Measurements from ENCODE around the gene INO80C. TPM values are rescaled to one million over a fixed set of nuclear protein-coding genes. Genes with fewer than 3 reads are reported as not detected.

The INO80C gene
- total RNA-seq, 1 donor from 2014 or later, result 31.6 TPM

DNA sequence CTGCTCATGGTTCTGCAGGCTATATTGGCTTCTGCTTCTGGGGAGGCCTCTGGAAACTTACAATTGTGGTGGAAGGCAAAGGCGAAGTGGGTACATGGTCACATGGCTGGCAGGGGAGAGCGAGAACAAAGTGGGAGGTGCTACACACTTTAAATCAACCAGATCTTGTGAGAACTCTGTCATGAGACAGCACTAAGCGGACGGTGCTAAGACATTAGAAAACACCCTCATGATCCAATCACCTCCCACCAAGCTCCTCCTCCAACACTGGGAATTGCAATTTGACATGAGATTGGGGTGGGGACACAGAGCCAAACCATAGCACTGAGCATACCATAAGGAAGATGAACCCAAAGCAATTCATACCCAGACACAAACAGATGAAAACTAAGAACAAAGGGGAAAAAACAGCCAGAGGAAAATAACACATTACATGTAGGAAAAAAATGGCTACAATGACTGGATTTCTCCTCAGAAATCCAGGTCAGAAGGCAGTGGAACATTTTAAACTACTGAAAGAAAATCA is 31.1 kb upstream of the INO80C start:
- DNase-seq (ENCODE audit: low spot score, unreplicated experiment), result no peak
- Mint-ChIP-seq H3K27me3 (peaks cover 11% of the 10 kb centered on the region), H3K36me3 (ENCODE audit: insufficient read depth) (no peaks in the 10 kb centered on the region), H3K4me3 (ENCODE audit: low read depth) (no peak overlapping the region), H3K4me1 (ENCODE audit: low read depth) (peaks cover 5% of the 10 kb centered on the region), H3K27ac (no peak overlapping the region), H3K9me3 (ENCODE audit: low read depth) (peaks cover 26% of the 10 kb centered on the region)
- TF ChIP-seq, protein P1, sequence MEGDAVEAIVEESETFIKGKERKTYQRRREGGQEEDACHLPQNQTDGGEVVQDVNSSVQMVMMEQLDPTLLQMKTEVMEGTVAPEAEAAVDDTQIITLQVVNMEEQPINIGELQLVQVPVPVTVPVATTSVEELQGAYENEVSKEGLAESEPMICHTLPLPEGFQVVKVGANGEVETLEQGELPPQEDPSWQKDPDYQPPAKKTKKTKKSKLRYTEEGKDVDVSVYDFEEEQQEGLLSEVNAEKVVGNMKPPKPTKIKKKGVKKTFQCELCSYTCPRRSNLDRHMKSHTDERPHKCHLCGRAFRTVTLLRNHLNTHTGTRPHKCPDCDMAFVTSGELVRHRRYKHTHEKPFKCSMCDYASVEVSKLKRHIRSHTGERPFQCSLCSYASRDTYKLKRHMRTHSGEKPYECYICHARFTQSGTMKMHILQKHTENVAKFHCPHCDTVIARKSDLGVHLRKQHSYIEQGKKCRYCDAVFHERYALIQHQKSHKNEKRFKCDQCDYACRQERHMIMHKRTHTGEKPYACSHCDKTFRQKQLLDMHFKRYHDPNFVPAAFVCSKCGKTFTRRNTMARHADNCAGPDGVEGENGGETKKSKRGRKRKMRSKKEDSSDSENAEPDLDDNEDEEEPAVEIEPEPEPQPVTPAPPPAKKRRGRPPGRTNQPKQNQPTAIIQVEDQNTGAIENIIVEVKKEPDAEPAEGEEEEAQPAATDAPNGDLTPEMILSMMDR (IDR thresholded peaks at IDR 0.05; ENCODE audit: unreplicated experiment), result no peak

DNA sequence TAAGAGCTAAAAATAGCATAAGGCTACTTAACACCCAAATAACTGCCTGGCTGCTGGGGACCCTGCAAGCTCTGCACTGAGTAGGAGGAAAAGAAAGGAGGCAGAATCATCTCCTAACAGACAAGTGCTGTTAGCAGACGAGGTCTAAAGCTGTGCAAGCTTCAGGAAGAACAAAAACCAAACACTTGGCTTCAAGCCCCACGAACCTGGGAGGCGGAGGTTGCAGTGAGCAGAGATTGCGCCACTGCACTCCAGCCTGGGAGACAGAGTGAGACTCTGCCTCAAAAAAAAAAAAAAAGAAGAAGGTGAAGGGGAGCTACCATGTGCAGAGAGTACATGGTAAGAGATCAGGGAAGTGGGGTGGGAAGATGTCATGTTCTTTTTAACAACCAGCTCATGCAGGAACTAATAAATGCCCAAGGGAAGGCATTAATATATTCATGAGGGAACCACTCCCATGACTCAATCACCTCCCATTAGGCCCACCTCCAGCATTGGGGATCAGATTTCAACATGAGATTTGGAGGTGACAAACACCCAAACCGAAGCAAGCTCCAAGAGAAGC is 28.8 kb upstream of the INO80C start:
- no peak overlapping the region for H3K27ac Mint-ChIP-seq
- TF ChIP-seq, protein P1 (IDR thresholded peaks at IDR 0.05; ENCODE audit: unreplicated experiment), result no peak
- no peak overlapping the region for H3K4me3 Mint-ChIP-seq (ENCODE audit: low read depth)
- no peaks in the 10 kb centered on the region for H3K36me3 Mint-ChIP-seq (ENCODE audit: insufficient read depth)
- peaks cover 11% of the 10 kb centered on the region for H3K27me3 Mint-ChIP-seq
- peaks cover 21% of the 10 kb centered on the region for H3K9me3 Mint-ChIP-seq (ENCODE audit: low read depth)
- DNase-seq (ENCODE audit: low spot score, unreplicated experiment), result no peak
- peaks cover 8% of the 10 kb centered on the region for H3K4me1 Mint-ChIP-seq (ENCODE audit: low read depth)

DNA sequence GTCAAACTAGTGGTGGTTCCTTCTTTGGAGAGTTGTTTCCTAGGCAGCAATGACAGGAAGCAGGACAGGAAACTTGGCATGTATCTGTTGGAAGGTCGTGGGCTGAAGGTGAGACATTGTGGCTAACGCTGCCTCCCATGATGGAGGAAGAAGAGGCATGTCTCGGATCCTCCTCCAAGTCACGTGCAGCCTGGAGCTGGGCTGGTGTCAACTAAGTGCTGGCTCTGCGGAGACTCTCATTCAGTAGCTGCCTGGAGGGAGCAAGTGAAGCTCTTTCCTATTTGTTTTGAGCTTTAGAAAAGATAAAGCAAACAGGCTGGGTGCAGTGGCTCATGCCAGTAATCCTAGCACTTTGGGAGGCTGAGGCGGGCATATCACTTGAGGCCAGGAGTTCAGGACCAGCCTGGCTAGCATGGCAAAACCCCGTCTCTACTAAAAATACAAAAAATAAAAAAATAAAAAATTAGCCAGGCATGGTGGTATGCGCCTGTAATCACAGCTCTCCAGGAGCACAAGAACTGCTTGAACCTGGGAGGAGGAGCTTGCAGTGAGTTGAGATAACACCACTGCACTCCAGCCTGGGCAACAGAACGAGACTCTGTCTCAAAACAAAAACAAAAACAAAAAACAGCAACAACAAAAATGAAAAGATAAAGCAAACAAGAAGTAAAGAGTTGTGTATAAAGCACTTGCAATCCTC is 28.2 kb upstream of the INO80C start:
- H3K27me3 Mint-ChIP-seq, result peaks cover 12% of the 10 kb centered on the region
- DNase-seq (ENCODE audit: low spot score, unreplicated experiment), result no peak
- no peak overlapping the region for H3K4me3 Mint-ChIP-seq (ENCODE audit: low read depth)
- H3K27ac Mint-ChIP-seq, result no peak overlapping the region
- H3K36me3 Mint-ChIP-seq (ENCODE audit: insufficient read depth), result no peaks in the 10 kb centered on the region
- peaks cover 17% of the 10 kb centered on the region for H3K9me3 Mint-ChIP-seq (ENCODE audit: low read depth)
- TF ChIP-seq, protein P1 (IDR thresholded peaks at IDR 0.05; ENCODE audit: unreplicated experiment), result no peak
- peaks cover 8% of the 10 kb centered on the region for H3K4me1 Mint-ChIP-seq (ENCODE audit: low read depth)

DNA sequence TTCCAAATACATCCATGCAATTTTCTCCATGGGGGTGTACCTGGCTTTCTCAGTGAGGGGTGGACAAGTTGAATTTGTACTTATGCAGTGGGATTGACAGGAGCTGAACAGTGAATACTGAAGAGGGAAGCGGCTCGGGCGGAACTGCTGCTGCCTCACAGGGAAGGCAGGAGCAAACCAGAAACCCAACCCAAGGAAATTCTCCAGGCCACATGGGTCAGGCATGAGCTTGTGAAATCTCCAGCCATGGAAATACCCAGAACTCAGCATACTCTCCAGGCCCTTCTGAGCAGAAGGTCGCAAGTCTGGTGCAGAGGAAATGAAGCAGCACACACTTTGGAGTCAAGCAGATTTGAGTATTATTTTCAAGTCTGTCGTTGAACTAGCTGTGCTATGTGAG is 26.5 kb upstream of the INO80C start:
- DNase-seq (ENCODE audit: low spot score, unreplicated experiment), result no peak
- H3K36me3 Mint-ChIP-seq (ENCODE audit: insufficient read depth), result no peaks in the 10 kb centered on the region
- H3K4me3 Mint-ChIP-seq (ENCODE audit: low read depth), result no peak overlapping the region
- peaks cover 8% of the 10 kb centered on the region for H3K4me1 Mint-ChIP-seq (ENCODE audit: low read depth)
- peaks cover 15% of the 10 kb centered on the region for H3K27me3 Mint-ChIP-seq
- TF ChIP-seq, protein P1 (IDR thresholded peaks at IDR 0.05; ENCODE audit: unreplicated experiment), result no peak
- H3K9me3 Mint-ChIP-seq (ENCODE audit: low read depth), result peaks cover 5% of the 10 kb centered on the region
- no peak overlapping the region for H3K27ac Mint-ChIP-seq

DNA sequence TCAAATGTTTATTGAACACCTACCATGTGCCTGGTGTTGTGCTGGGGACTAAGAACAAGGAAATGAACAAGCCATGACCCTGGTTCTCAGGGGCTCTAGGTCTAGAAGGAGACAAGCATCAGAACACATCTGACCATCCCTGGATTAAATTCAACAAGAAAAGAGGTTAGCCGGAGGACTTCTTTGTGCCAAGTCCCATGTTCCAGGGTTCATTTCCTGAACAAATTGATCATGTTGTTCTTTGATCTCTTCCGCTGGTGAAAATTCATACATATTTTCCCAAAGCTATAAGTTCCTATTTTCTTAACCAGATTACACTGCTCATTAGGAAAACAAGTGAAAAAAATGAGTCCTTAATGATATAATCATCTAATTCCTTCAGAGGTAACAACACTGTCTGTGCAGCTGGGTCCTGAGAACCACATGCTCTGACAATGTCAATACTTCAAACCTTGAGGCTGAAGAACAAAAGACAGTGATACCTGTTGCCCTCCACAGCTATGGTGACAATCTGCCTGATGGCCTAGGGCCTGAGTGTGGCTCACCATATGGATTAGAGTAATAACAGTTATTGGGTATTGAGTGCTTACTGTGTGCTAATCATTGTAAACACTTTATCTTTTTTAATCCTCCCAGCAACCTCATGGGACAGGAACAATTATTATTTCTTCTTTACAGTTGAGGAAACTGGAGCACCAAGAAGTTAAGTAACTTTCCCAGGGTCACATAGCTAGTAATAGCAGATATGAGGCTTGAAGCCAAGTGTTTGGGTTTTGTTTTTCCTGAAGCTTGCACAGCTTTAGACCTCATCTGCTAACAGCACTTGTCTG is 24.6 kb upstream of the INO80C start:
- Mint-ChIP-seq H3K4me3 (ENCODE audit: low read depth) (no peak overlapping the region), H3K36me3 (ENCODE audit: insufficient read depth) (no peaks in the 10 kb centered on the region), H3K4me1 (ENCODE audit: low read depth) (peaks cover 8% of the 10 kb centered on the region), H3K27ac (no peak overlapping the region), H3K27me3 (peaks cover 15% of the 10 kb centered on the region), H3K9me3 (ENCODE audit: low read depth) (no peaks in the 10 kb centered on the region)
- no peak for DNase-seq (ENCODE audit: low spot score, unreplicated experiment)
- TF ChIP-seq, protein P1 (IDR thresholded peaks at IDR 0.05; ENCODE audit: unreplicated experiment), result no peak

Measured in progenitor cell of endocrine pancreas (in vitro differentiated cells).